GM12878 (cell line): ENCODE results near the gene CNOT8. TPM values are rescaled to one million over a fixed set of nuclear protein-coding genes. Genes with fewer than 3 reads are reported as not detected.

Source experiments
- ATAC-seq: fragments of 200-7000 bp; cut with Tn5 transposase; 3 replicates; pipeline ENCODE4 v1.9.1; 2020; ENCODE audit warnings: mild to moderate bottlenecking, moderate library complexity
- BruUV-seq: library from RNA; stranded (reverse); fragments of 400-500 nt; replicated peaks from 2 replicates; lab custom pipeline; 2021; lab: Mats Ljungman, UMichigan
- CTCF ChIA-PET: fragments of 300-600 bp; sonication (Branson Sonifier 250); formaldehyde crosslinking; extraction: SDS; loops from one replicate; lab custom pipeline; 2021; ENCODE audit warnings: inconsistent platforms; lab: Yijun Ruan, JAX
- POLR2A ChIA-PET: fragments of 350-600 bp; formaldehyde crosslinking; extraction: SDS; loops from one replicate; lab custom pipeline; 2021; ENCODE audit warnings: inconsistent platforms; lab: Charles Lee
- RAD21 ChIA-PET: fragments of 300-600 bp; sonication (Branson Sonifier 250); formaldehyde crosslinking; loops from one replicate; lab custom pipeline; 2023; ENCODE audit warnings: antibody characterized with exemption; ENCODE audit not compliant: unreplicated experiment; lab: Charles Lee
- SMC1A ChIA-PET: fragments of 300-600 bp; sonication (Branson Sonifier 250); formaldehyde crosslinking; loops from one replicate; lab custom pipeline; 2023; ENCODE audit not compliant: unreplicated experiment, uncharacterized antibody; lab: Charles Lee
- DNase-seq: peaks from one replicate; pipeline ENCODE4 v3.0.0-alpha.2; 2011; ENCODE audit warnings: low read depth, low spot score
- FAIRE-seq: peaks from 3 replicates; lab custom pipeline; 2011; peaks lifted over from hg19 to GRCh38; lab: Jason Lieb, UNC
- H2AFZ ChIP-seq: 2 replicates; pipeline ENCODE4 v1.6.0; 2011; ENCODE audit warnings: low read depth, low read length, control low read depth; ENCODE audit not compliant: control insufficient read depth
- H3K27ac ChIP-seq: 2 replicates; pipeline ENCODE4 v1.5.1; 2011; ENCODE audit warnings: control low read depth; ENCODE audit not compliant: control insufficient read depth, insufficient read depth
- H3K27me3 ChIP-seq, 2 experiments: replicated peaks in 1 of 2; 2 replicates each; pipeline versions ENCODE4 v1.6.0 to v1.6.1; 2011; ENCODE audit warnings: low read length in 1 of 2; ENCODE audit not compliant: control insufficient read depth in 2 of 2, insufficient read depth in 2 of 2
- H3K36me3 ChIP-seq, 2 experiments: 2 replicates each; pipeline ENCODE4 v1.5.1; 2011; ENCODE audit warnings: low read length in 1 of 2; ENCODE audit not compliant: control insufficient read depth in 2 of 2, insufficient read depth in 2 of 2
- H3K4me1 ChIP-seq: 2 replicates; pipeline ENCODE4 v1.6.1; 2011; ENCODE audit warnings: mild to moderate bottlenecking, low read length, moderate library complexity, mixed read lengths; ENCODE audit not compliant: control insufficient read depth, insufficient read depth
- H3K4me2 ChIP-seq: 2 replicates; pipeline ENCODE4 v1.6.0; 2011; ENCODE audit warnings: control low read depth; ENCODE audit not compliant: control insufficient read depth, insufficient read depth
- H3K4me3 ChIP-seq: fragments of 200-600 bp; sonication (generic); 2 replicates; pipeline ENCODE4 v1.5.1; 2016
- H3K79me2 ChIP-seq: 2 replicates; pipeline ENCODE4 v1.6.0; 2011; ENCODE audit warnings: low read length; ENCODE audit not compliant: control insufficient read depth, insufficient read depth
- H3K9ac ChIP-seq: 2 replicates; pipeline ENCODE4 v1.8.0; 2011; ENCODE audit warnings: low read length, control low read depth, mixed read lengths; ENCODE audit not compliant: control insufficient read depth, insufficient read depth
- H3K9me3 ChIP-seq: replicated peaks from 3 replicates; pipeline ENCODE4 v1.5.1; 2011; ENCODE audit warnings: mild to moderate bottlenecking, low read length; ENCODE audit not compliant: control insufficient read depth, insufficient read depth
- H4K20me1 ChIP-seq: 2 replicates; pipeline ENCODE4 v1.6.0; 2011; ENCODE audit not compliant: control insufficient read depth, insufficient read depth
- ASH2L ChIP-seq: fragments of 300-600, 200-600 bp; sonication (generic); IDR thresholded peaks from 2 replicates; pipeline ENCODE4 v1.6.1; 2017; ENCODE audit warnings: low read depth, mild to moderate bottlenecking, borderline replicate concordance
- DPF2 ChIP-seq: fragments of 450-650 bp; IDR thresholded peaks from 2 replicates; pipeline ENCODE4 v1.6.1; 2017; ENCODE audit warnings: mild to moderate bottlenecking
- ETV6 ChIP-seq, 2 experiments: fragments of 450-650 bp in 1 of 2; IDR thresholded peaks in 1 of 2; conservative IDR thresholded peaks in 1 of 2; 2 replicates each; pipeline ENCODE4 v1.6.1; 2014; ENCODE audit warnings: antibody characterized with exemption in 1 of 2, borderline replicate concordance in 1 of 2, low read depth in 1 of 2, mild to moderate bottlenecking in 1 of 2, moderate library complexity in 1 of 2
- HDAC2 ChIP-seq: fragments of 200-600 bp; sonication (generic); IDR thresholded peaks from 2 replicates; pipeline ENCODE4 v1.6.1; 2017
- HSF1 ChIP-seq: fragments of 150-350 bp; IDR thresholded peaks from 2 replicates; pipeline ENCODE4 v1.6.1; 2014; ENCODE audit warnings: mild to moderate bottlenecking, low read depth, low read length
- NR2F1 ChIP-seq: fragments of 450-650 bp; conservative IDR thresholded peaks from 2 replicates; pipeline ENCODE4 v1.6.1; 2017; ENCODE audit warnings: mild to moderate bottlenecking
- PAX5 ChIP-seq: IDR thresholded peaks from 2 replicates; pipeline ENCODE4 v1.6.1; 2011; ENCODE audit warnings: low read depth, low read length, borderline replicate concordance
- POLR2AphosphoS2 ChIP-seq: IDR thresholded peaks from 2 replicates; pipeline ENCODE4 v1.6.1; 2011; ENCODE audit warnings: low read depth, mild to moderate bottlenecking, low read length, improper control_type of control experiment, moderate library complexity
- RBBP5 ChIP-seq: fragments of 200-600 bp; sonication (generic); conservative IDR thresholded peaks from 2 replicates; pipeline ENCODE4 v1.6.1; 2016
- SPI1 ChIP-seq: IDR thresholded peaks from 2 replicates; pipeline ENCODE4 v1.6.1; 2011; ENCODE audit warnings: low read depth, mild to moderate bottlenecking, low read length, moderate library complexity, borderline replicate concordance; ENCODE audit not compliant: insufficient read depth
- TCF12 ChIP-seq: IDR thresholded peaks from 2 replicates; pipeline ENCODE4 v1.6.1; 2011; ENCODE audit warnings: low read depth, mild to moderate bottlenecking, low read length
- ZNF384 ChIP-seq: IDR thresholded peaks from 2 replicates; pipeline ENCODE4 v1.6.1; 2012; ENCODE audit warnings: low read depth, mild to moderate bottlenecking, low read length, improper control_type of control experiment, borderline replicate concordance
- ZNF687 ChIP-seq: fragments of 450-650 bp; IDR thresholded peaks from 2 replicates; pipeline ENCODE4 v1.6.1; 2017; ENCODE audit warnings: mild to moderate bottlenecking, moderate library complexity
- ZZZ3 ChIP-seq: IDR thresholded peaks from 2 replicates; pipeline ENCODE4 v1.6.1; 2011; ENCODE audit warnings: low read depth; ENCODE audit not compliant: control insufficient read depth, insufficient read length
- WGBS: methylation state at CpG from one replicate; pipeline ENCODE4 v1.1.6; 2016; ENCODE audit warnings: low lambda C conversion rate; ENCODE audit not compliant: insufficient replicate concordance, insufficient coverage; ENCODE audit errors: missing lambda C conversion rate; 5-methylcytosine and 5-hydroxymethylcytosine counted together
- in situ Hi-C: fragments of 300-500 bp; cut with MboI; formaldehyde crosslinking; loops from 9 replicates; pipeline ENCODE4 v1.14.3; 2018; ENCODE audit warnings: mixed read lengths
- intact Hi-C: fragments of 100-400 bp; cut with micrococcal nuclease; formaldehyde crosslinking; loops from one replicate; pipeline ENCODE4 v1.14.2; 2022; ENCODE audit not compliant: unreplicated experiment
- polyA plus RNA-seq, 11 experiments: library from polyadenylated mRNA; depleted of rRNA in 4 of 11; unstranded in 6 of 11; stranded (reverse) in 5 of 11; fragments of >200 nt; fragmentation: Nextera tagmentation in 4 of 11; fragmentation: Illumina TruSeq in 1 of 11; extraction: Ambion mirVana in 4 of 11; extraction: Trizol in 1 of 11; gene quantifications; 1 replicate in 1 of 11; 2 replicates in 10 of 11; pipeline versions ENCODE4 v1.2.1 to v1.2.3, GENCODE V29; 2011 to 2016; ENCODE audit warnings: inconsistent platforms in 2 of 11, missing spikeins in 2 of 11, low read depth in 1 of 11
- total RNA-seq, 4 experiments: library from RNA; depleted of rRNA in 3 of 4; stranded (reverse); fragments of >200 nt in 3 of 4; fragmentation: Illumina TruSeq in 1 of 4; extraction: Trizol in 1 of 4; gene quantifications; 2 replicates each; pipeline versions ENCODE4 v1.2.1 to v1.2.3, GENCODE V29; 2013 to 2021
- TF ChIP-seq, protein P1 (sequence below): IDR thresholded peaks from 2 replicates; pipeline ENCODE4 v1.6.1; 2011; ENCODE audit warnings: borderline replicate concordance, low read depth, mild to moderate bottlenecking, moderate library complexity, low read length; ENCODE audit not compliant: insufficient read depth, poor library complexity, severe bottlenecking
- TF ChIP-seq, protein P2 (sequence below): IDR thresholded peaks from 2 replicates; pipeline ENCODE4 v1.6.1; 2011; ENCODE audit warnings: low read depth, mild to moderate bottlenecking, low read length, moderate library complexity, borderline replicate concordance; ENCODE audit errors: extremely low read depth

Gene CNOT8
- total and polyA plus RNA-seq, 10 of the 15 experiments (the other 5 are each of a cell fraction or from before 2014, with no cell fraction given), result 13.2 to 57.1 (median 39.0) TPM

DNA sequence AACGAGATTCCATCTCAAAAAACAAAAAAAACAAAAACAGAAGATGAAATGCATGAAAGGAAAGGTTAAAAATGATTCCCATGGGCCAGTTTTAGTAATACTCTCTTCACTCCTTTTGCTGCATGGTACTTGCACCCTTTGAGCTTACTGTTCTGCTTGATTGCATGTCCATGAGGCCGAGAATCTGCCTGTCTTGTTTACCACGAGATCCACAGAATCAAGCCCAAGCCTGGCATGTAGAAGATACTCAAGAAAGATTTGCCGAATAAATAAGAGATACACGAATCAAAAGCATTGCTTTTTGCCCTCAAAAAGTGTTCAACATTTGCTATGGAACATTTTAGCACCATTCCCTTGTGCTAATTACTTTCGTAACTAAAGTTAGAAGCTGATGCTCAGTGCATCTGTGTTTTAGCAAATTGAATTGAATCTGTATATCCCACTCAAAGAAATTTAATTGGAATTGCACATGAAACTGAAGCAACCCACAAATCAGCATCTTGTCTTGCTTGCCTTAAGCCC, 9.1 kb upstream of the CNOT8 start (continued):
- TF ChIP-seq SPI1 (no peak), ETV6 (conservative IDR thresholded peaks at IDR 0.05 in 1 of 2, IDR thresholded peaks at IDR 0.05 in 1 of 2; ENCODE audit: borderline replicate concordance in 1 of 2, low read depth in 1 of 2) (no peak), NR2F1 (no peak)

- no peak for DNase-seq
- 60% methylated on average over 2 of the region's 2 CpGs for WGBS
- Histone ChIP-seq H3K36me3 (no peaks in the 10 kb centered on the region), H3K9me3 (no peaks in the 10 kb centered on the region), H3K27ac (no peak overlapping the region), H3K27me3 (no peaks in the 10 kb centered on the region), H4K20me1 (no peaks in the 10 kb centered on the region), H2AFZ (no peak overlapping the region), H3K4me2 (no peak overlapping the region), H3K9ac (no peak overlapping the region), H3K79me2 (no peaks in the 10 kb centered on the region), H3K4me3 (no peak overlapping the region), H3K4me1 (no peaks in the 10 kb centered on the region)
- POLR2A ChIA-PET, result no interaction called here
- BruUV-seq, result no TSS peak
- no peak for FAIRE-seq
- intact Hi-C loops (no loop called here), in situ Hi-C loops (loop anchor here (5.0 kb wide), 1 partner anchor 32 kb away; no protein-coding TSS in a partner anchor)
- CTCF ChIA-PET, result interaction anchor here (1.2 kb wide), 1 partner anchor 9 kb away, joined by 3 read pairs; no protein-coding TSS in a partner anchor
- SMC1A ChIA-PET, result no interaction called here
- no peak; the same call in 2 of the 3 replicates for ATAC-seq
- RAD21 ChIA-PET, result no interaction called here
- no peak for TF ChIP-seq HSF1
- TF ChIP-seq HDAC2, result no peak
- TF ChIP-seq, protein P1, sequence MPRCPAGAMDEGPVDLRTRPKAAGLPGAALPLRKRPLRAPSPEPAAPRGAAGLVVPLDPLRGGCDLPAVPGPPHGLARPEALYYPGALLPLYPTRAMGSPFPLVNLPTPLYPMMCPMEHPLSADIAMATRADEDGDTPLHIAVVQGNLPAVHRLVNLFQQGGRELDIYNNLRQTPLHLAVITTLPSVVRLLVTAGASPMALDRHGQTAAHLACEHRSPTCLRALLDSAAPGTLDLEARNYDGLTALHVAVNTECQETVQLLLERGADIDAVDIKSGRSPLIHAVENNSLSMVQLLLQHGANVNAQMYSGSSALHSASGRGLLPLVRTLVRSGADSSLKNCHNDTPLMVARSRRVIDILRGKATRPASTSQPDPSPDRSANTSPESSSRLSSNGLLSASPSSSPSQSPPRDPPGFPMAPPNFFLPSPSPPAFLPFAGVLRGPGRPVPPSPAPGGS, result no peak
- no peak for TF ChIP-seq ZNF687
- TF ChIP-seq RBBP5, result no peak
- TF ChIP-seq PAX5, result no peak
- TF ChIP-seq, protein P2, sequence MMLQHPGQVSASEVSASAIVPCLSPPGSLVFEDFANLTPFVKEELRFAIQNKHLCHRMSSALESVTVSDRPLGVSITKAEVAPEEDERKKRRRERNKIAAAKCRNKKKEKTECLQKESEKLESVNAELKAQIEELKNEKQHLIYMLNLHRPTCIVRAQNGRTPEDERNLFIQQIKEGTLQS, result no peak
- no peak for TF ChIP-seq ZNF384
- TF ChIP-seq ASH2L, result no peak
- no peak for TF ChIP-seq POLR2AphosphoS2
- no peak for TF ChIP-seq ZZZ3
- TF ChIP-seq TCF12, result no peak
- no peak for TF ChIP-seq DPF2
Measured at GRCh38 chr5:154849791-154850201, 8.6 kb upstream of the CNOT8 start.
